ENCODE results near the gene SLC35F3.

SLC35F3 gene

DNA sequence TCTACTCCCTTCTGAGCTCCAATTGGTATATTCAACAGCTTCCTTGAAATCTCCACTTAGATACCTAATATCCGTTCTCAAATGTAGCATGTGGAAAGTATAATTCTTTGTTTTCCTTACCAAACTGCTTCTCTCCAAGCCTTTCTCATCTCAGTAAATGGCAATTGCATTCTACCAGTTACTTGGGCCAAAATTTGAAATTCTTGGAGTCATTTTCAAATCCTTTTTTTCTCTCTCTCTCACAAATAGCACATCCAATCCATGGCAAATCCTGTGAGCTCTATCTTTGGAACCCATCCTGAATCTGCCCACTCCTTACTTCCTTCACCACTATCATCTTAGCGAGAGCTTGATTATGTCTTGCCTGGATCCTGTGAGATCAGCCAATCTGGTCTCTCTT, 39.3 kb upstream of the SLC35F3 start:
- TF ChIP-seq SIN3A (IDR thresholded peaks at IDR 0.05; ENCODE audit: borderline replicate concordance, insufficient read depth, low read length) (no peak), TAF1 (IDR thresholded peaks at IDR 0.05; ENCODE audit: borderline replicate concordance, insufficient read depth, low read length) (no peak)

GRCh38 chr1:233865902-233866301, 38.6 kb upstream of the SLC35F3 start:
- no peak for TF ChIP-seq POLR2AphosphoS5 (IDR thresholded peaks at IDR 0.05; ENCODE audit: low read depth, low read length)
- TF ChIP-seq, protein P1, sequence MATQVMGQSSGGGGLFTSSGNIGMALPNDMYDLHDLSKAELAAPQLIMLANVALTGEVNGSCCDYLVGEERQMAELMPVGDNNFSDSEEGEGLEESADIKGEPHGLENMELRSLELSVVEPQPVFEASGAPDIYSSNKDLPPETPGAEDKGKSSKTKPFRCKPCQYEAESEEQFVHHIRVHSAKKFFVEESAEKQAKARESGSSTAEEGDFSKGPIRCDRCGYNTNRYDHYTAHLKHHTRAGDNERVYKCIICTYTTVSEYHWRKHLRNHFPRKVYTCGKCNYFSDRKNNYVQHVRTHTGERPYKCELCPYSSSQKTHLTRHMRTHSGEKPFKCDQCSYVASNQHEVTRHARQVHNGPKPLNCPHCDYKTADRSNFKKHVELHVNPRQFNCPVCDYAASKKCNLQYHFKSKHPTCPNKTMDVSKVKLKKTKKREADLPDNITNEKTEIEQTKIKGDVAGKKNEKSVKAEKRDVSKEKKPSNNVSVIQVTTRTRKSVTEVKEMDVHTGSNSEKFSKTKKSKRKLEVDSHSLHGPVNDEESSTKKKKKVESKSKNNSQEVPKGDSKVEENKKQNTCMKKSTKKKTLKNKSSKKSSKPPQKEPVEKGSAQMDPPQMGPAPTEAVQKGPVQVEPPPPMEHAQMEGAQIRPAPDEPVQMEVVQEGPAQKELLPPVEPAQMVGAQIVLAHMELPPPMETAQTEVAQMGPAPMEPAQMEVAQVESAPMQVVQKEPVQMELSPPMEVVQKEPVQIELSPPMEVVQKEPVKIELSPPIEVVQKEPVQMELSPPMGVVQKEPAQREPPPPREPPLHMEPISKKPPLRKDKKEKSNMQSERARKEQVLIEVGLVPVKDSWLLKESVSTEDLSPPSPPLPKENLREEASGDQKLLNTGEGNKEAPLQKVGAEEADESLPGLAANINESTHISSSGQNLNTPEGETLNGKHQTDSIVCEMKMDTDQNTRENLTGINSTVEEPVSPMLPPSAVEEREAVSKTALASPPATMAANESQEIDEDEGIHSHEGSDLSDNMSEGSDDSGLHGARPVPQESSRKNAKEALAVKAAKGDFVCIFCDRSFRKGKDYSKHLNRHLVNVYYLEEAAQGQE (IDR thresholded peaks at IDR 0.05; ENCODE audit: insufficient read depth in 1 of 2, low read depth in 2 of 2, low read length in 2 of 2) = no peak
- TF ChIP-seq FOXP2 (optimal IDR thresholded peaks at IDR 0.05; ENCODE audit: borderline replicate concordance, extremely low read depth, extremely low read length, insufficient read depth) = no peak
- no peak for TF ChIP-seq SIN3A (IDR thresholded peaks at IDR 0.05; ENCODE audit: borderline replicate concordance, insufficient read depth, low read length)
- no peak for TF ChIP-seq TAF1 (IDR thresholded peaks at IDR 0.05; ENCODE audit: borderline replicate concordance, insufficient read depth, low read length)

GRCh38 chr1:233867028-233867427, 37.4 kb upstream of the SLC35F3 start:
- TF ChIP-seq TAF1 (IDR thresholded peaks at IDR 0.05; ENCODE audit: borderline replicate concordance, insufficient read depth, low read length) (no peak), SIN3A (IDR thresholded peaks at IDR 0.05; ENCODE audit: borderline replicate concordance, insufficient read depth, low read length) (no peak), POLR2AphosphoS5 (IDR thresholded peaks at IDR 0.05; ENCODE audit: low read depth, low read length) (no peak), FOXP2 (optimal IDR thresholded peaks at IDR 0.05; ENCODE audit: borderline replicate concordance, extremely low read depth, extremely low read length, insufficient read depth) (no peak)
- TF ChIP-seq, protein P1 (IDR thresholded peaks at IDR 0.05; ENCODE audit: insufficient read depth in 1 of 2, low read depth in 2 of 2, low read length in 2 of 2) = no peak

GRCh38 chr1:233868461-233868860, 36.0 kb upstream of the SLC35F3 start:
- TF ChIP-seq FOXP2 (optimal IDR thresholded peaks at IDR 0.05; ENCODE audit: borderline replicate concordance, extremely low read depth, extremely low read length, insufficient read depth) (no peak), SIN3A (IDR thresholded peaks at IDR 0.05; ENCODE audit: borderline replicate concordance, insufficient read depth, low read length) (no peak)

DNA sequence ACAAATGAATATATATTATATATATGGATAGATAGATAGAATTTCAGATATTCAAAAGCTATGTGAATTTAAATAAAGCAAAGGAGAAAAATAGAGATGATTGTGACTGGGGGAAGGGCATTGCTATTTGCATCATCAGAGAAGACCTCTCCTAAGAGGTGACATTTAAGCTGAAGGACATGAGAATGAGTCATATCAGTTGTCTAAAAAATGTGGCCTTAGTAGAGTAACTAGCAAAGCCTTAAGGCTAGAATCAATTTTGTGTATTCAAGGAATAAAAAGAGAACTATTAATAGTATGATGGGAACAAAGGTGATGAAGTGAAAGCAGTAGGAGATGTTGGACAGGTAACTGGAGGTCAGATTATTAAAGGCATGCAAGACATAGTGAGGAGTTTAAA, 34.8 kb upstream of the SLC35F3 start:
- TF ChIP-seq SIN3A (IDR thresholded peaks at IDR 0.05; ENCODE audit: borderline replicate concordance, insufficient read depth, low read length) = no peak
- no peak for TF ChIP-seq FOXP2 (optimal IDR thresholded peaks at IDR 0.05; ENCODE audit: borderline replicate concordance, extremely low read depth, extremely low read length, insufficient read depth)
- TF ChIP-seq TAF1 (IDR thresholded peaks at IDR 0.05; ENCODE audit: borderline replicate concordance, insufficient read depth, low read length) = no peak
- TF ChIP-seq POLR2AphosphoS5 (IDR thresholded peaks at IDR 0.05; ENCODE audit: low read depth, low read length) = no peak
- TF ChIP-seq, protein P1 (IDR thresholded peaks at IDR 0.05; ENCODE audit: insufficient read depth in 1 of 2, low read depth in 2 of 2, low read length in 2 of 2) = no peak

DNA sequence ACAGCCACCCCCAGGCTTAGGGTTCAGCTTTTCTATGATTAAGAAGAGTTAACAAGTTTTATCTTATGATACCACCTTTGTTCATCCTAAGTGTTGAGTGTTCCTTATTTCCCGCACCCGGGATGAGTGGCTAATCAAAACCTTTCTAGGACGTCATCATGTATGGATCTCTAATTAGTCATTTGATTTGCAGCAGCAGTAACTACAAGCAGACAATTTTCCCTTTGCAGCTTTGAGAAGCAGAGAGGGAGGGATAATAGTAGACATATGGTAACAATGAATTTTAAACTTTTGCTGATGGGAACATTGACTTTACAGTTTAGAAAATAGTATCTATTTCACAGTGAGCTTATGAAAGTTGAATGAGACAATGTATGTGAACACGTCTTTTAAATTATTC, 30.8 kb upstream of the SLC35F3 start:
- no peak for TF ChIP-seq FOXP2 (optimal IDR thresholded peaks at IDR 0.05; ENCODE audit: borderline replicate concordance, extremely low read depth, extremely low read length, insufficient read depth)
- TF ChIP-seq, protein P1 (IDR thresholded peaks at IDR 0.05; ENCODE audit: insufficient read depth in 1 of 2, low read depth in 2 of 2, low read length in 2 of 2) = no peak
- TF ChIP-seq POLR2AphosphoS5 (IDR thresholded peaks at IDR 0.05; ENCODE audit: low read depth, low read length) = no peak
- no peak for TF ChIP-seq TAF1 (IDR thresholded peaks at IDR 0.05; ENCODE audit: borderline replicate concordance, insufficient read depth, low read length)
- TF ChIP-seq SIN3A (IDR thresholded peaks at IDR 0.05; ENCODE audit: borderline replicate concordance, insufficient read depth, low read length) = no peak

Data from PFSK-1 (cell line).